NB4 (cell line): ENCODE results near the gene BAZ1A.

Experiments
- MYC ChIP-seq: IDR thresholded peaks from 2 replicates; pipeline ENCODE4 v1.6.1; 2011; ENCODE audit warnings: low read depth, low read length
- POLR2A ChIP-seq: IDR thresholded peaks from 2 replicates; pipeline ENCODE4 v1.6.1; 2011; ENCODE audit warnings: mild to moderate bottlenecking; ENCODE audit not compliant: insufficient read length; ENCODE audit errors: extremely low read depth
- TF ChIP-seq, protein P1 (sequence below): IDR thresholded peaks from one replicate; pipeline ENCODE4 v1.5.1; 2012; ENCODE audit warnings: low read depth, low read length

GRCh38 chr14:34867199-34867598 lies 8.0 kb downstream of the BAZ1A start:
- TF ChIP-seq, protein P1, sequence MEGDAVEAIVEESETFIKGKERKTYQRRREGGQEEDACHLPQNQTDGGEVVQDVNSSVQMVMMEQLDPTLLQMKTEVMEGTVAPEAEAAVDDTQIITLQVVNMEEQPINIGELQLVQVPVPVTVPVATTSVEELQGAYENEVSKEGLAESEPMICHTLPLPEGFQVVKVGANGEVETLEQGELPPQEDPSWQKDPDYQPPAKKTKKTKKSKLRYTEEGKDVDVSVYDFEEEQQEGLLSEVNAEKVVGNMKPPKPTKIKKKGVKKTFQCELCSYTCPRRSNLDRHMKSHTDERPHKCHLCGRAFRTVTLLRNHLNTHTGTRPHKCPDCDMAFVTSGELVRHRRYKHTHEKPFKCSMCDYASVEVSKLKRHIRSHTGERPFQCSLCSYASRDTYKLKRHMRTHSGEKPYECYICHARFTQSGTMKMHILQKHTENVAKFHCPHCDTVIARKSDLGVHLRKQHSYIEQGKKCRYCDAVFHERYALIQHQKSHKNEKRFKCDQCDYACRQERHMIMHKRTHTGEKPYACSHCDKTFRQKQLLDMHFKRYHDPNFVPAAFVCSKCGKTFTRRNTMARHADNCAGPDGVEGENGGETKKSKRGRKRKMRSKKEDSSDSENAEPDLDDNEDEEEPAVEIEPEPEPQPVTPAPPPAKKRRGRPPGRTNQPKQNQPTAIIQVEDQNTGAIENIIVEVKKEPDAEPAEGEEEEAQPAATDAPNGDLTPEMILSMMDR = no peak
- TF ChIP-seq POLR2A (no peak), MYC (no peak)
